Measurements from ENCODE around the gene GNG14. TPM values are rescaled to one million over a fixed set of nuclear protein-coding genes. Genes with fewer than 3 reads are reported as not detected.

Gene GNG14
- total and polyA plus RNA-seq, 2 of the 13 experiments (the other 11 are each of a cell fraction or from before 2014, with no cell fraction given) = not detected

GRCh38 chr19:12696366-12697335 is 8.9 kb downstream of the GNG14 start, which contains the start of gene FBXW9 (continued):
- TF ChIP-seq, protein P1, sequence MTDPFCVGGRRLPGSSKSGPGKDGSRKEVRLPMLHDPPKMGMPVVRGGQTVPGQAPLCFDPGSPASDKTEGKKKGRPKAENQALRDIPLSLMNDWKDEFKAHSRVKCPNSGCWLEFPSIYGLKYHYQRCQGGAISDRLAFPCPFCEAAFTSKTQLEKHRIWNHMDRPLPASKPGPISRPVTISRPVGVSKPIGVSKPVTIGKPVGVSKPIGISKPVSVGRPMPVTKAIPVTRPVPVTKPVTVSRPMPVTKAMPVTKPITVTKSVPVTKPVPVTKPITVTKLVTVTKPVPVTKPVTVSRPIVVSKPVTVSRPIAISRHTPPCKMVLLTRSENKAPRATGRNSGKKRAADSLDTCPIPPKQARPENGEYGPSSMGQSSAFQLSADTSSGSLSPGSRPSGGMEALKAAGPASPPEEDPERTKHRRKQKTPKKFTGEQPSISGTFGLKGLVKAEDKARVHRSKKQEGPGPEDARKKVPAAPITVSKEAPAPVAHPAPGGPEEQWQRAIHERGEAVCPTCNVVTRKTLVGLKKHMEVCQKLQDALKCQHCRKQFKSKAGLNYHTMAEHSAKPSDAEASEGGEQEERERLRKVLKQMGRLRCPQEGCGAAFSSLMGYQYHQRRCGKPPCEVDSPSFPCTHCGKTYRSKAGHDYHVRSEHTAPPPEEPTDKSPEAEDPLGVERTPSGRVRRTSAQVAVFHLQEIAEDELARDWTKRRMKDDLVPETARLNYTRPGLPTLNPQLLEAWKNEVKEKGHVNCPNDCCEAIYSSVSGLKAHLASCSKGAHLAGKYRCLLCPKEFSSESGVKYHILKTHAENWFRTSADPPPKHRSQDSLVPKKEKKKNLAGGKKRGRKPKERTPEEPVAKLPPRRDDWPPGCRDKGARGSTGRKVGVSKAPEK (CRISPR knock-in tag; IDR thresholded peaks at IDR 0.05; ENCODE audit: borderline replicate concordance) = 0 out of 2 replicates have a peak, but pooled peaks have one; percentile 34
- TF ChIP-seq ZIK1 (CRISPR knock-in tag; IDR thresholded peaks at IDR 0.05; ENCODE audit: borderline replicate concordance, low read depth) = peak; percentile 69; the same call in 1 of the 2 replicates
- no peak for TF ChIP-seq SNAPC5 (CRISPR knock-in tag; IDR thresholded peaks at IDR 0.05; ENCODE audit: borderline replicate concordance)
- no peak for TF ChIP-seq ZNF260 (CRISPR knock-in tag; IDR thresholded peaks at IDR 0.05; ENCODE audit: borderline replicate concordance, low read depth)
- peak; percentile 63; the same call in 1 of the 2 replicates for TF ChIP-seq ZNF441 (CRISPR knock-in tag; IDR thresholded peaks at IDR 0.05; ENCODE audit: borderline replicate concordance)
- peak; percentile 49 for TF ChIP-seq GATAD2A (CRISPR knock-in tag; IDR thresholded peaks at IDR 0.05)
- TF ChIP-seq, protein P2, sequence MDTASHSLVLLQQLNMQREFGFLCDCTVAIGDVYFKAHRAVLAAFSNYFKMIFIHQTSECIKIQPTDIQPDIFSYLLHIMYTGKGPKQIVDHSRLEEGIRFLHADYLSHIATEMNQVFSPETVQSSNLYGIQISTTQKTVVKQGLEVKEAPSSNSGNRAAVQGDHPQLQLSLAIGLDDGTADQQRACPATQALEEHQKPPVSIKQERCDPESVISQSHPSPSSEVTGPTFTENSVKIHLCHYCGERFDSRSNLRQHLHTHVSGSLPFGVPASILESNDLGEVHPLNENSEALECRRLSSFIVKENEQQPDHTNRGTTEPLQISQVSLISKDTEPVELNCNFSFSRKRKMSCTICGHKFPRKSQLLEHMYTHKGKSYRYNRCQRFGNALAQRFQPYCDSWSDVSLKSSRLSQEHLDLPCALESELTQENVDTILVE (CRISPR knock-in tag; IDR thresholded peaks at IDR 0.05) = peak; percentile 71; the same call in 1 of the 2 replicates
- peak; percentile 65 for TF ChIP-seq NR2C2 (CRISPR knock-in tag; IDR thresholded peaks at IDR 0.05; ENCODE audit: borderline replicate concordance)
- TF ChIP-seq ARNT2 (CRISPR knock-in tag; IDR thresholded peaks at IDR 0.05; ENCODE audit: low read depth) = no peak
- peak; percentile 81; the same call in 1 of the 2 replicates for TF ChIP-seq TARDBP (CRISPR knock-in tag; IDR thresholded peaks at IDR 0.05)
- TF ChIP-seq ZNF263 (CRISPR knock-in tag; IDR thresholded peaks at IDR 0.05) = no peak
- TF ChIP-seq GMEB1 (CRISPR knock-in tag; IDR thresholded peaks at IDR 0.05; ENCODE audit: borderline replicate concordance) = peak; percentile 76; the same call in 1 of the 2 replicates
- TF ChIP-seq ZSCAN22 (CRISPR knock-in tag; IDR thresholded peaks at IDR 0.05) = no peak
- TF ChIP-seq TSC22D2 (CRISPR knock-in tag; IDR thresholded peaks at IDR 0.05; ENCODE audit: borderline replicate concordance) = 0 out of 2 replicates have a peak, but pooled peaks have one; percentile 28
- TF ChIP-seq YY1 (IDR thresholded peaks at IDR 0.05; ENCODE audit: insufficient read depth, insufficient replicate concordance, low read depth, low read length) = peak; percentile 63
- TF ChIP-seq NKX3-1 (CRISPR knock-in tag; IDR thresholded peaks at IDR 0.05) = peak; percentile 63; the same call in 1 of the 2 replicates
- TF ChIP-seq SNAPC2 (CRISPR knock-in tag; IDR thresholded peaks at IDR 0.05) = 0 out of 2 replicates have a peak, but pooled peaks have one; percentile 34
- peak; percentile 90 for TF ChIP-seq PITX1 (CRISPR knock-in tag; IDR thresholded peaks at IDR 0.05)
- peak; percentile 41; the same call in 1 of the 2 replicates for TF ChIP-seq HIC2 (CRISPR knock-in tag; IDR thresholded peaks at IDR 0.05; ENCODE audit: low read depth)
- TF ChIP-seq SP4 (CRISPR knock-in tag; IDR thresholded peaks at IDR 0.05) = peak; percentile 42; the same call in 1 of the 2 replicates
